ENCODE measurements around the gene CYP27C1. TPM values are rescaled to one million over a fixed set of nuclear protein-coding genes. Genes with fewer than 3 reads are reported as not detected.
A peak's percentile ranks its signal among the peaks of the same experiment; 100 is the strongest.
"Not testable (repeated sequence)": the region's sequence is repeated elsewhere in the genome, so short reads cannot be mapped to it uniquely, and the experiment has no call there.

CYP27C1 gene
- total and polyA plus RNA-seq, 12 donors = 0.11 to 0.97 (median 0.22) TPM; not detected in 3

DNA sequence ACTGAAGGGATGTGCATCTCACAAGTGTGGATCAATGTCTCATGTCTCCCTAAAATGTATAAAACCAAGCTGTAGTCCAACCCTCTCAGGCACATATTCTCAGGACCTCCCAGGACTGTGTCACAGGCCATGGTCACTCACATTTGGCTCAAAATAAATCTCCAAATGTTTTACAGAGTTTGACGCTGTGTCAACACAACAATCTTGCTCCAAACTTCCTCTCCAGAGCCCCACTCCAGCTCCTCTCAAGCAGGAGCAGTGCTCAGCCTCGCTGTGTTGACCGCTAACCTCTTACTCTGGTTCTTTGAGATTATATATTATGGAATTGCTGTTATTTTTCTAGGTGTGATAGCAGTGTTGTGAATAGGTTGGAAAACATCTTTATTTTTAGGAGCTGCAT, 56.2 kb downstream of the CYP27C1 start:
- no peaks in the 10 kb centered on the region for H3K27me3 ChIP-seq
- H3K27ac ChIP-seq = no peak overlapping the region
- WGBS, 4 donors = 61 to 77% (median 73%) methylated on average over 3 of the region's 3 CpGs
- no peak overlapping the region for H3K4me3 ChIP-seq
- peak in 2 of 7 donors; percentile 2 to 36 for DNase-seq
- H3K4me1 ChIP-seq (replicated peaks in 1 of 2) = no peaks in the 10 kb centered on the region
- no peaks in the 10 kb centered on the region for H3K9me3 ChIP-seq (replicated peaks in 1 of 3)
- TF ChIP-seq, protein P1, sequence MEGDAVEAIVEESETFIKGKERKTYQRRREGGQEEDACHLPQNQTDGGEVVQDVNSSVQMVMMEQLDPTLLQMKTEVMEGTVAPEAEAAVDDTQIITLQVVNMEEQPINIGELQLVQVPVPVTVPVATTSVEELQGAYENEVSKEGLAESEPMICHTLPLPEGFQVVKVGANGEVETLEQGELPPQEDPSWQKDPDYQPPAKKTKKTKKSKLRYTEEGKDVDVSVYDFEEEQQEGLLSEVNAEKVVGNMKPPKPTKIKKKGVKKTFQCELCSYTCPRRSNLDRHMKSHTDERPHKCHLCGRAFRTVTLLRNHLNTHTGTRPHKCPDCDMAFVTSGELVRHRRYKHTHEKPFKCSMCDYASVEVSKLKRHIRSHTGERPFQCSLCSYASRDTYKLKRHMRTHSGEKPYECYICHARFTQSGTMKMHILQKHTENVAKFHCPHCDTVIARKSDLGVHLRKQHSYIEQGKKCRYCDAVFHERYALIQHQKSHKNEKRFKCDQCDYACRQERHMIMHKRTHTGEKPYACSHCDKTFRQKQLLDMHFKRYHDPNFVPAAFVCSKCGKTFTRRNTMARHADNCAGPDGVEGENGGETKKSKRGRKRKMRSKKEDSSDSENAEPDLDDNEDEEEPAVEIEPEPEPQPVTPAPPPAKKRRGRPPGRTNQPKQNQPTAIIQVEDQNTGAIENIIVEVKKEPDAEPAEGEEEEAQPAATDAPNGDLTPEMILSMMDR (IDR thresholded peaks at IDR 0.05) = no peak
- TF ChIP-seq POLR2A (IDR thresholded peaks at IDR 0.05) = no peak
- intact Hi-C loops (cut with DNase I) = no loop called here
- no peaks in the 10 kb centered on the region for H3K36me3 ChIP-seq (replicated peaks in 1 of 2)

DNA sequence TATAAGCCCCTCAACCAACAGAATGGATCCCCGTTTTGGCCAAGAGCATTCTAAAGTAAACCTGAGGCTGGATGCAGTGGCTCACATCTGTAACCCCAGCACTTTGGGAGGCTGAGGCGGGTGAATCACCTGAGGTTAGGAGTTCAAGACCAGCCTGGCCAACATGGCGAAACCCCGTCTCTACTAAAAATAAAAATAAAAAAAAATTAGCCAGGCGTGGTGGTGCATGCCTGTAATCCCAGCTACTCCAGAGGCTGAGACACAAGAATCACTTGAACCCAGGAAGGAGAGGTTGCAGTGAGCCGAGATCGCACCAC, 57.1 kb downstream of the CYP27C1 start:
- H3K9me3 ChIP-seq (replicated peaks in 1 of 3); DNase-seq; H3K27ac ChIP-seq; H3K36me3 ChIP-seq (replicated peaks in 1 of 2); H3K27me3 ChIP-seq; H3K4me1 ChIP-seq (replicated peaks in 1 of 2); H3K4me3 ChIP-seq; intact Hi-C loops (cut with DNase I): not testable (repeated sequence)
- WGBS, 4 donors = 87 to 96% (median 91%) methylated on average over 7 of the region's 7 CpGs

DNA sequence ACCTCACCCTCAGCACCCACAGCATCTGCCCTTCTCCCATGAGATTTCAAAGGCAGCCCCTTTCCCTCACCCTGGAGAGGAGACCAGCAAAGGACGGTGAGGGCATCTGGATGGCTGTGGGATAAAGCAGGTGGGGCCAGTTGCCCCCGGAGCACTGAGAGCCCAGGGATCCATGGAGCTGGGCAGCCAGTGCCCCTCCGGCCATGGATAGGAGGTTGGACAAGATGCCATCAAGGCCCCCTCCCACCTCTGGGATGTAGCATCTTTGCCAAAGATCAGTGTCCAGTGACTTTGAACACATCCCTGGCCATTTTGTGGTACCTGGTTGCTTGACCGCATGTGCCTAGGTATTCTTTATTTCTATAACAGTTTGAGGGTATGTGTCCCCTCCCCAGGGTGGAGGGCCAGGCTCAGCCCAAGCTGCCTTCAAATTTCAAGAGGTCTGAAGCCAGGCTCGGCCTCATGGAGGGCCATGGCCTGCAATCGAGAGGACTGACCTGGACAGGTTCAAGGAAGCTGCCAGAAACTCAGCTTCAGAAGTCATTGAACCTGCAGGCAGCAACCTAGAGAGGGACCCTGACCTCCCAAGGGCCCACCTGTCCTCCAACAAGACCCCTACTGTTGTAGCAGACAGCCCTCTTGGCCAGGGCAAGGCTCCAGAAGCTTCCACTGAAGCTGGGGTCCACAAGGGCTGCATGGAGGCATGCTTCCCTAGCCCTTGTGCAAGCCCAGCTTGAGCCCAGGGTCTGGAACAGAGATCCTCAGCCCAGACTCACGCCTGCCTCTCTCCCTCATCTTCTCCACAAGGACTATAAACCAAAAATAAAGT, 57.6 kb downstream of the CYP27C1 start:
- TF ChIP-seq POLR2A (IDR thresholded peaks at IDR 0.05) = no peak
- TF ChIP-seq, protein P1 (IDR thresholded peaks at IDR 0.05) = no peak

DNA sequence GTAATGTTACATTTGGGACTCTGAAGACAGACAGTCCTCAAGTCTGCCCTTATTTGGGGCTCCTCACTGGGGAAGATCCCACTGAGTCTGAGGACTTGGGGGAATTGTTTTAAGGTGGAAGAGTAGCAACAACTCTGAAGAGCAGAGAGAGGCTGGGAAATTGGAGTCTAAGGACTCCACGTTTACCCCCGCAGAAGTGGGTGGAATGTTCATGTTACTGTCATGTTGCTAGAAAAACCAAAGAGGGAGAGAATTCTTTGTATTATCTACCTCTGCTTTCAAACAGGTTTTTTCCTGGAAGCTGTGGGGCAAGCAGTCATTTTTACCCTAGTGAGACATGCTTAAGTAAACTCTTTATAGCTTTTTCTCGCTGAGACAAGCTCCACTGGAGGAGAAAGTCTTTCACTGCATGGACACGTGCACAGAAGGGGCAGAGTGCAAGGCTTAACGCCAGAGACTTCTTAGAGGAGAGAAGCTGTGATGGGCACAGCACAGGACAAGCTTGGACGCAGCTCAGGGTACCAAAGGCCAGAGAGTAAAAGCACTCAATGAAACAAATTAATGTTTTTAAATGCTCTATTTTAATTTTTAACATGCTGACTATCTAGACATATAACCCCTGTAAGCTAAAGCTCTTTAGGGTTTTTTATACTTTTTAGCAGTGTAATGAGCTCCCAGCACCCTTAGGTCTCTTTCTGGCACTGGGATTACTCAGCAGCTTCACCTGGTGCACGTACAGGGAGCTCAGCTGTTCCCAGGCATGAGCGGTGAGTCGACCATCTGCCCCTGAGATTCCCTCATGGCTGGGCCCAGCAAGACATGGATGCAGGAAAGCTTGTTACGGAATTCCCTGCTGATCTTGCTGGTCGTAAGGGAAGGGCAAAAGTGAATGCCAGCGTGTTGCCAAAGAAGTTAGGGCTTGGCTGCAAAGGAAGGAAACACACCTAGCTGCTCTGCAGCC, 58.6 kb downstream of the CYP27C1 start:
- H3K27me3 ChIP-seq = no peaks in the 10 kb centered on the region
- no peaks in the 10 kb centered on the region for H3K36me3 ChIP-seq (replicated peaks in 1 of 2)
- no peak overlapping the region for H3K4me3 ChIP-seq
- H3K9me3 ChIP-seq (replicated peaks in 1 of 3) = no peaks in the 10 kb centered on the region
- intact Hi-C loops (cut with DNase I) = no loop called here
- TF ChIP-seq, protein P1 (IDR thresholded peaks at IDR 0.05) = no peak
- TF ChIP-seq POLR2A (IDR thresholded peaks at IDR 0.05) = no peak
- H3K4me1 ChIP-seq (replicated peaks in 1 of 2) = no peaks in the 10 kb centered on the region
- H3K27ac ChIP-seq = no peak overlapping the region
- peak in 2 of 7 donors; percentile 8 to 44 for DNase-seq
- 70 to 82% (median 79%) methylated on average over 12 of the region's 12 CpGs for WGBS, 4 donors

More for the DNA sequence above, 57.6 kb downstream of the CYP27C1 start:
- no peaks in the 10 kb centered on the region for H3K27me3 ChIP-seq
- WGBS, 4 donors = 87 to 92% (median 89%) methylated on average over 6 to 7 of the region's 7 CpGs
- no peak overlapping the region for H3K27ac ChIP-seq
- H3K4me1 ChIP-seq (replicated peaks in 1 of 2) = no peaks in the 10 kb centered on the region
- peak in 2 of 7 donors; percentile 7 to 42 for DNase-seq
- H3K4me3 ChIP-seq = no peak overlapping the region
- intact Hi-C loops (cut with DNase I) = no loop called here
- H3K36me3 ChIP-seq (replicated peaks in 1 of 2) = no peaks in the 10 kb centered on the region
- H3K9me3 ChIP-seq (replicated peaks in 1 of 3) = no peaks in the 10 kb centered on the region

All from adrenal gland (tissue), 12 donors.